ENCODE results near the gene NAPA.
"Not testable (repeated sequence)": the region's sequence is repeated elsewhere in the genome, so short reads cannot be mapped to it uniquely, and the experiment has no call there.

Gene NAPA

GRCh38 chr19:47486220-47486619, 28.6 kb downstream of the NAPA start:
- DNase-seq (ENCODE audit: low spot score) = not testable (repeated sequence)

- DNase-seq (ENCODE audit: low spot score) = no peak
These were observed 29.7 kb downstream of the NAPA start for GRCh38 chr19:47485210-47485609.

- peak; percentile 90 for DNase-seq (ENCODE audit: low spot score)
These were observed 30.8 kb downstream of the NAPA start, which contains the start of gene KPTN for GRCh38 chr19:47483800-47484690. Gene KPTN (minus strand): TSS chr19:47484219. CDS start chr19:47484160, 59 bp downstream.

DNA sequence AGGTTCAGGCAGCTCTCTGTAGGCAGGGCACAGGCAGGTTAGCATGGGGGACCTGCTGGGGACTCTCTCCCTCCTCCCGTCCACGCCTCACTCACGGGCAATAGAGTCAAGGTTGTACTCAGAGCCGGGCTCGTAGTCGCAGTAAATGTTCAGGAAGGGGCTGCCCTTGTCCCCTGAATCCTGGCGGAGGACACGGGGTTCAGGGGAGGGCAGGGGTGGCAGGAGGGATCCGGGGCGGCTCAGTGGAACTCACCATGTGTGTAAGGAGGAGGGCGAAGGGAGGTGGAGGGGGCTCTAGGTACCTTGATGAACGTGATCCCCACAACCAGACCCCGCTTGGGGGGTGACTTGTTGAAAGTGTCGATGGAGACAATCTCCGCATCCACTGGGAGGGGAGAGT, 31.7 kb downstream of the NAPA start:
- DNase-seq (ENCODE audit: low spot score) = no peak

DNA sequence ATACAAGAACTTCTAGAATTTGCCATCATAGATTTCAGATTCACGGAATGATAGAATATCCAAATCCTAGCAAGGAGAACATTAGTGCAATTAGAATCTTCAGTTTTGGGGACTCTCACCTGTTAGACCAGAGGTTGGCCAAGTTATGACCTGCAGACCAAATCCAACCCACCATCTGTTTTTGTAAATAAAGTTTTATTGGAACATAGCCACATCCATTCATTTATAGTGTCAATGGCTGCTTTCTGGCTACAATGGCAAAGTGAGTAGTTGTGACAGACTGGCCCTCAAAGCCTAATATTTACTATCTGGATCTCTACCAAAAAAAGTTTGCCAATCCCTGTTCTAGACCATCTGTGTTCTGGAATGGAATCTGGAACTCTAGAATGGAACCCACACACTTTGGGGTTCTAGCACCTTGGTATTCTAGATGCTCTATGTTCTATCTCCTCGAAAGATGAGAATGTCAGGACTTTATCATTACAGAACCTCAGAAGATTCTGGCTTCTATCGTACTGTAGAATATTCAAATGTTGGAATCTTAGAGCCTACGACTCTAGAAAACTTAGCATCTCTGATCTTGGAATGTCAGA, 33.3 kb downstream of the NAPA start:
- DNase-seq (ENCODE audit: low spot score) = no peak

- DNase-seq (ENCODE audit: low spot score) = no peak
These were observed 34.2 kb downstream of the NAPA start for GRCh38 chr19:47480658-47481057.

GRCh38 chr19:47479701-47480503, 35.0 kb downstream of the NAPA start:
- no peak for DNase-seq (ENCODE audit: low spot score)

GRCh38 chr19:47476438-47476972, 38.4 kb downstream of the NAPA start:
- no peak for DNase-seq (ENCODE audit: low spot score)

DNA sequence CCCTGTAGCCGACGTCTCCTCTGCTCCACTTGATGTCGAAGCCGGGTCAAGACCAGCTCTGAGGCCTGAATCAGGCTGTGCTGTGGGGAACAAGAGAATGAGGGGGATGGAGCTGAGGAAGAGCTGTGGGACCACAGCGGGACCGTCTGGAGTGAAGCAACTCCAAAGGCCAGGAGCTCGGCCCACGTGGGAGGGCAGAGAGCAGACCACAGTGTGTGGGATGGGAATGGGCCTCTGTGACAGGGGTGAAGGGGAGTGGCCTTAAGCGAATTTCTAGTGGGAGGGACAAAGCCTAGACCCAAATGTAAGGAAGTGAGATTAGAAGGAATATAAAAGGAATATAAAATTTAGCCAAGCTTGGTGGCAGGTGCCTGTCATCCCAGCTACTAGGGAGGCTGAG, 39.4 kb downstream of the NAPA start:
- DNase-seq (ENCODE audit: low spot score) = no peak

DNA sequence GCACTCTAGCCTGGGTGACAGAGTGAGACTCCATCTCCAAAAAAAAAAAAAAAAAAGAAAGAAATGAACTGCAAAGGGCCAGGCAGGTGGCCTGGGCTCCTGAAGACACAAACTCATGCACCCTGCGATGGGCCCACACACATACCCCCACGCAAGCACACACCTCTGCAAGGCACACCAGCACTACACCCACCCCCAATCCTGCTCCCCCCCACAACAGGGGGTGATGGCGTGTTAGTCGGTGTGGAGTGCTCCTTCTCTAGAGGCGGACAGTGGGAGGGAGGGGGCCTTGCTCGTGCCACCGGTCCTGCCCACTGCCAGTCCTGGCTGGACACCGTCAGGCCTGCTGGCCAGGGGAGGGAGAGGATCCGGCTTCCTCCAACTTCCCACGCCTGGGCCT, 41.5 kb downstream of the NAPA start:
- no peak for DNase-seq (ENCODE audit: low spot score)

DNA sequence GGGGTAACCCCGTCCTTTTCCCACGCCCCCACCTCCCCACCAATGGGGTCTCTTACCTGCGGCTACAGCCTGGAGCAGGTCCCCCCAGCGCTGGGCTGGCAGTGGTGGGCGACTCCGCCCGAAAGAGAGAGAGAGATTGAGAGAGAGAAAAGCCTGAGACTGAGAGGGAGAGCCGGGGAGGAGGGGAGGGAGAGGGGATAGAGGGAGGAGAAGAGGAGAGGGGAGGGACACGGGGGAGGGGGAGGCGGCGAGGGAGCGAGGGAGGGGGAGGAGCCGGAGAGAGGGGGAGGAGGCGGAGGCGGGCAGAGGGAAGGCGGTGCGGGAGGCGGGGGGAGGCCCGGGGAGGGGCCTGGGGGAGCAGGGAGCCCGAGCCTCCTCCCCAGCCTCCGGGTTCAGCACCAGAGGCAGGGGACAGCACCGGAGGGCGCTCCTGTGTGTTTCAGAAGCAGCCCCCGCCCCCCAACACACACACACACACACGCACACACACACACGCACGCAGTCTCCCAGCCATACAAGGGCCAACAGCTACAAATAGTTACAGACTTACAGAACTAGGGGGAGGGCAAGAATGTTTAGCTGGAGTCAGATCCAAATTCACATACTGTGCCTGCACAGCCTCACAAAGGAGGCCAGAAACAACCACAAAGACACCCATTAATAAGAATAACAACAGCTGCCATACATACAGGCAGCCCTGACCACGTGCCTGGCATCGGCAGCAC, 43.0 kb downstream of the NAPA start, which contains the start of gene SLC8A2:
Gene SLC8A2, minus strand, starts transcription at position 161 of the 725 bp plus-strand sequence. CDS start 5,490 bp downstream, outside the sequence.
- peak; percentile 34 for DNase-seq (ENCODE audit: low spot score)

DNA sequence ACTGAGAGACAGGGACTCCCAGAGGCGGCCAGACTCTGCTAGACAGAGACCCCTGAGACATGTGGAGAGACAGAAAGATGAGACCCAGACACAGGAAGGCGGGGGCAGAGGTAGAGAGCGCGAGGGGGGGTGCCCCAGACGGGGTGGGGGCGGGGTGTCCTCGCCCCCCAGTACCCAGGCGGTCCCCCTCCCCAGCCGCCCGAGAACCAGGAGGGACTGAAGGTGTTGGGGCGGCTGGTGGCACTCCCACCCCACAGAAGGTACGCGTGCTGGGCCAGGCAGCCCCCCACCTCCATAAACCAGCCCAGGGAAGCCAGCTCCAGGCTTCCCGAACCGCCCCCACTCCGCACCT, 43.5 kb downstream of the NAPA start:
- DNase-seq (ENCODE audit: low spot score) = no peak

- DNase-seq (ENCODE audit: low spot score) = no peak
These were observed 44.2 kb downstream of the NAPA start for GRCh38 chr19:47470447-47471195.

DNA sequence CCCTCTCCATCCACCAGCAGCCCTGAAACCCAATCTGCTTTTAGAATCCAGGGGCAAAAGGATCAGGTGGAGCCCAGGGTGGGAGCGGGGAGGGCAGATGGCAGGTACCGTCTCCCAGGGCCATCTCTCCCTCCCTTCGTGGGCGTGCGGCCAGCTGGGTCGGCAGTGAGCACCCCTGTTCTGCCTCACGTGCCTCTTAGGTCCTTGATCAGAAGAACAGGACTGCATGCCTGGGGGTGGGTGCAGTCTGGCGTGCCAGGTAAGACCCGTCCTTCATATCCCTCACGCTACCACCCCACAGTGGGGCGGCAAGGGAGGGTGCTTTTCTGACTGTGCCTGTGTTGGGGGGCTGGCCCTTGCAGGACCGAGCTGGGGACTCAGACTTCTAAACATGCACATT, 45.1 kb downstream of the NAPA start:
- DNase-seq (ENCODE audit: low spot score) = no peak

GRCh38 chr19:47469363-47469700, 45.5 kb downstream of the NAPA start:
- DNase-seq (ENCODE audit: low spot score) = no peak

GRCh38 chr19:47467914-47468313, 46.9 kb downstream of the NAPA start:
- DNase-seq (ENCODE audit: low spot score) = no peak

DNA sequence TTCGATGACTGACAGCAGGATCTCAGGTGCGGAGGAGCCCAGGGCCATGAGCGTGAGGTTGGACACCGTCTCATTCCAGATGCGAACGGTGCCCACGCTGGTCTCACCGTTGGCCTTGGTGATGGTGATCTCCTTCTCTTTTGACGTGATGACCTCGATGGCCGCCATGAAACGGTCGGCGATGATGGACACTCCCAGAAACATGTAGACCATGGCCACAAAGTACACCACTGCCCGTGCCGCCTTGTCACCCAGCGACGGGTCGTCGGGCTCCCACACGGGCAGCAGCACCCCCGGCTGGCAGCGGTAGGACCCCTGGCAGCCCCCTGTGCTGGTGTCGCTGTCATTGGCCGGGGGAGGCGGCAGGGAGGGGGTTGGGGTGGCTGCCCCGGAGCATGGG, 48.9 kb downstream of the NAPA start:
- no peak for DNase-seq (ENCODE audit: low spot score)

DNA sequence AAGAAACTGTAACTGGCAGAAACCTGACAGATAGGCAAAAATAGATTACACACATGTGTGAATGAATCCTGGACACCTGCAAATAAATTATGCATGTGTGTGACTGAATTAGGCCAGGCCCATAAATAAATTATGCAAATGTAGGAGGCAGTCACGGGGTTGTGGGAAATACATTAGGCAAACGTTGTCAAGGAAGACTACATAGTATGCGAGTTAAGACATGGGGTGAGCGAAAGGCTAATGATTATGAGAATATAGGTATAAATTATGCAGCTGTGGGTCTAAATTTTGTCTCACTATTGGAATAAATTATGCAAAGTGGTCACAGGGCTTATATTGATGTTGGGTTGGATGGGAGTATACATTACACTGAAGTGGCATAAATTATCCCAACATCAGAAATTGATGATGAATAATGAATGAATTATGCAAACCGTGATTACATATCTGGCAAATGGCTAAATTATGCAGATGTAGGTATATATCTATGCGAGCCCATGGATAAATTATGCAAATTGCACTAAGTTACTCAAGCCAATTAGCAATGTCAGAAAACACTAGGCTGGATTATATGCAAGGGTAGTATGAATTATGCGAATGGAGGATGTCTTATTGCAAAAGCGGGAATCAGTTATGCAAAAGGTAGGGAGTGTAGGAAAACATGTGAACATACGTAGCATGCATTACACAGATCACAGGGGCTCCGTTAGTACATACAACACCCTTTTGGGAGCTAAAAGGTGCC, 50.0 kb downstream of the NAPA start:
- DNase-seq (ENCODE audit: low spot score) = no peak

DNA sequence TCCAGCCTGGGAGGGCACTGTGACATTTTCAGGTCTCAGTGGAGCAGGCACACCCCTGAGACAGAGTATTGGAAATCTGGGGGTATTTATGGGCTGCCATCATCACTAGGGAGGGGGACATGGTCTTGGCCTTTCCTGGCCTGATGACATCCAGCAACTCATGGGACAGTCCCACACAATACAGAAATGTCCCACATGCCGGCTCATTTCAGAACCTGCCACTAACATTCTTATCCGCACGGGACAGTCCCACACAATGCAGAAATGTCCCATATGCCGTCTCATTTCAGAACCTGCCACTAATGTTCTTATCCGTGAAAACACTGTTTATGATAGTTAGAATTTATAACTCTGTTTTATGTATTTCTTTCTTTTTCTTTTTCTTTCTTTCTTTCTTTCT, 53.0 kb downstream of the NAPA start:
- no peak for DNase-seq (ENCODE audit: low spot score)

DNA sequence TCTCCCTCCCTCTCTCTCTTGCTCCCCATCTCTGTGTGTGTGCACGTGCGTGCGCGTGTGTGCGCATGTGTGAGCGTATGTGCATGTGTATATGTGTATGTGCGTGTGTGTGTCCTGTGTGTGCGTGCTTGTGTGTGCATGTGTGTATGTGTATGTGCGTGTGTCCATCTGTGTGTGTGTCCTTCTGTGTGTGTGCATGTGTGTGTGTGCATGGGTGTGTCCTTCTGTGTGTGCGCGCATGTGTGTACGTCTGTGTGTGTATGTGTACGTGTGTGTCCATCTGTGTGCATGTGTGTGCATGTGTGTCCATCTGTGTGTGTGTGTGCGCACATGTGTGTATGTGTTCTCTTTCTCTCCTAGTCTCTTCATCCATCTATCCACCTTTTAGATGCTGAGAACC, 55.4 kb downstream of the NAPA start:
- no peak for DNase-seq (ENCODE audit: low spot score)

Data from activated CD4-positive, alpha-beta T cell treated with anti-CD3 and anti-CD28 coated beads, Interleukin-2, Interleukin-4, amounts not matched to agents 100 ng/mL and 50 ng/mL, durations not matched to agents 16 hours and 8 hours (primary cell).